Endothelial cell of umbilical vein (primary cell): ENCODE results near the gene GNAQ. TPM values are rescaled to one million over a fixed set of nuclear protein-coding genes. Genes with fewer than 3 reads are reported as not detected.

Experiments
- BruUV-seq: library from RNA; stranded (reverse); fragments of 400-500 nt; replicated peaks from 2 replicates; lab custom pipeline; 2021; lab: Mats Ljungman, UMichigan
- CTCF ChIA-PET: fragments of 300-600, 350-600 bp; sonication (Branson Sonifier 250); formaldehyde crosslinking; loops from one replicate; lab custom pipeline; 2021; ENCODE audit warnings: antibody characterized with exemption, inconsistent platforms; lab: Charles Lee
- POLR2A ChIA-PET: fragments of 300-600, 350-600 bp; sonication (Branson Sonifier 250); formaldehyde crosslinking; loops from one replicate; lab custom pipeline; 2021; ENCODE audit warnings: antibody characterized with exemption, inconsistent platforms; lab: Charles Lee
- DNase-seq: peaks from one replicate; pipeline ENCODE4 v3.0.0-alpha.2; 2011; ENCODE audit warnings: low read depth, low spot score
- FAIRE-seq: peaks from 2 replicates; lab custom pipeline; 2011; peaks lifted over from hg19 to GRCh38; lab: Jason Lieb, UNC
- H2AFZ ChIP-seq: 2 replicates; pipeline ENCODE4 v1.6.0; 2012; ENCODE audit warnings: low read depth, low read length, control low read depth, inconsistent platforms
- H3K27ac ChIP-seq: 2 replicates; pipeline ENCODE4 v1.5.1; 2011; ENCODE audit warnings: low read depth, mild to moderate bottlenecking, control low read depth, low read length, moderate library complexity; ENCODE audit not compliant: insufficient read depth
- H3K27me3 ChIP-seq, 2 experiments: 2 replicates each; pipeline versions ENCODE4 v1.6.0 to v1.6.1; 2011; ENCODE audit warnings: low read length in 2 of 2, mixed read lengths in 1 of 2; ENCODE audit not compliant: control insufficient read depth in 2 of 2, insufficient read depth in 2 of 2
- H3K36me3 ChIP-seq, 2 experiments: 2 replicates in 1 of 2; 3 replicates in 1 of 2; pipeline ENCODE4 v1.5.1; 2011; ENCODE audit warnings: low read length in 2 of 2, mild to moderate bottlenecking in 1 of 2, moderate library complexity in 1 of 2; ENCODE audit not compliant: control insufficient read depth in 2 of 2, insufficient read depth in 2 of 2; ENCODE audit errors: extremely low read depth in 1 of 2
- H3K4me1 ChIP-seq: 3 replicates; pipeline ENCODE4 v1.5.1; 2011; ENCODE audit warnings: mild to moderate bottlenecking, low read length; ENCODE audit not compliant: control insufficient read depth, insufficient read depth; ENCODE audit errors: extremely low read depth
- H3K4me2 ChIP-seq: 2 replicates; pipeline ENCODE4 v1.6.1; 2011; ENCODE audit warnings: low read length, control low read depth, mixed read lengths; ENCODE audit not compliant: insufficient read depth
- H3K4me3 ChIP-seq, 3 experiments: fragments of 200-600 bp in 1 of 3; sonication (generic), shearing (Covaris generic) in 1 of 3; replicated peaks in 1 of 3; 2 replicates each; pipeline ENCODE4 v1.5.1; 2011 to 2016; ENCODE audit warnings: control low read depth in 3 of 3, low read length in 3 of 3, mild to moderate bottlenecking in 2 of 3, inconsistent platforms in 1 of 3, low read depth in 1 of 3, moderate library complexity in 1 of 3; ENCODE audit not compliant: insufficient read depth in 1 of 3
- H3K79me2 ChIP-seq: 2 replicates; pipeline ENCODE4 v1.6.0; 2012; ENCODE audit warnings: low read length, inconsistent platforms; ENCODE audit not compliant: control insufficient read depth, insufficient read depth
- H3K9ac ChIP-seq: replicated peaks from 2 replicates; pipeline ENCODE3; 2011; ENCODE audit warnings: low read length, control low read depth; ENCODE audit not compliant: insufficient read depth; ENCODE audit errors: extremely low read depth
- H3K9me1 ChIP-seq: replicated peaks from 3 replicates; pipeline ENCODE4 v1.6.0; 2011; ENCODE audit warnings: mild to moderate bottlenecking, low read length; ENCODE audit not compliant: control insufficient read depth, insufficient read depth; ENCODE audit errors: extremely low read depth
- H3K9me3 ChIP-seq: replicated peaks from 2 replicates; pipeline ENCODE4 v1.5.1; 2012; ENCODE audit warnings: low read length, inconsistent platforms; ENCODE audit not compliant: control insufficient read depth, insufficient read depth
- H4K20me1 ChIP-seq: replicated peaks from 2 replicates; pipeline ENCODE3; 2011; ENCODE audit warnings: mild to moderate bottlenecking, low read length; ENCODE audit not compliant: control insufficient read depth, insufficient read depth; ENCODE audit errors: extremely low read depth
- EZH2 ChIP-seq: IDR thresholded peaks from 2 replicates; pipeline ENCODE4 v1.6.1; 2012; ENCODE audit warnings: borderline replicate concordance, low read depth, mild to moderate bottlenecking, moderate library complexity, low read length, inconsistent platforms; ENCODE audit not compliant: severe bottlenecking
- FOS ChIP-seq: IDR thresholded peaks from 2 replicates; pipeline ENCODE4 v1.6.1; 2011; ENCODE audit warnings: mild to moderate bottlenecking, low read length, moderate library complexity, borderline replicate concordance; ENCODE audit not compliant: insufficient read depth
- JUN ChIP-seq: IDR thresholded peaks from 2 replicates; pipeline ENCODE4 v1.6.1; 2011; ENCODE audit warnings: borderline replicate concordance, low read depth; ENCODE audit not compliant: insufficient read length, insufficient read depth
- POLR2A ChIP-seq: IDR thresholded peaks from 2 replicates; pipeline ENCODE4 v1.6.1; 2012; ENCODE audit warnings: low read depth, mild to moderate bottlenecking, control low read depth, low read length
- POLR2AphosphoS5 ChIP-seq: IDR thresholded peaks from 2 replicates; pipeline ENCODE4 v1.6.1; 2012; ENCODE audit warnings: low read depth, mild to moderate bottlenecking, control low read depth, low read length, moderate library complexity; ENCODE audit not compliant: insufficient read depth
- dilution Hi-C: fragments of 300-500 bp; cut with MboI; formaldehyde crosslinking; loops from one replicate; pipeline ENCODE4 v1.15.0; 2019; ENCODE audit warnings: low sequenced_read_pairs; ENCODE audit not compliant: extremely low pct_ligation_motif_present
- intact Hi-C: fragments of 100-400 bp; cut with micrococcal nuclease; formaldehyde crosslinking; loops from one replicate; pipeline ENCODE4 v1.10.0; 2022
- polyA plus RNA-seq, 4 experiments: library from polyadenylated mRNA; depleted of rRNA in 3 of 4; stranded (reverse) in 3 of 4; unstranded in 1 of 4; fragments of >200 nt; gene quantifications; 2 replicates each; pipeline versions ENCODE4 v1.2.1 to v1.2.3, GENCODE V29; 2011 to 2012; ENCODE audit warnings: missing spikeins in 1 of 4
- total RNA-seq: library from RNA; stranded (reverse); gene quantifications from 2 replicates; pipeline ENCODE4 v1.2.3, GENCODE V29; 2021
- TF ChIP-seq, protein P1 (sequence below), 2 donors: IDR thresholded peaks; 1 replicate in 1 of 2; 2 replicates in 1 of 2; pipeline ENCODE4 v1.5.1; 2011; ENCODE audit warnings: low read length in 2 of 2, mild to moderate bottlenecking in 2 of 2, moderate library complexity in 2 of 2, control low read depth in 1 of 2, inconsistent platforms in 1 of 2, low read depth in 1 of 2; ENCODE audit not compliant: insufficient read depth in 1 of 2; ENCODE audit errors: extremely low read depth in 1 of 2

GNAQ gene
- total and polyA plus RNA-seq, 2 donors (not counting 3 experiments of a cell fraction or from before 2014, with no cell fraction given): 26.1 to 67.3 TPM

DNA sequence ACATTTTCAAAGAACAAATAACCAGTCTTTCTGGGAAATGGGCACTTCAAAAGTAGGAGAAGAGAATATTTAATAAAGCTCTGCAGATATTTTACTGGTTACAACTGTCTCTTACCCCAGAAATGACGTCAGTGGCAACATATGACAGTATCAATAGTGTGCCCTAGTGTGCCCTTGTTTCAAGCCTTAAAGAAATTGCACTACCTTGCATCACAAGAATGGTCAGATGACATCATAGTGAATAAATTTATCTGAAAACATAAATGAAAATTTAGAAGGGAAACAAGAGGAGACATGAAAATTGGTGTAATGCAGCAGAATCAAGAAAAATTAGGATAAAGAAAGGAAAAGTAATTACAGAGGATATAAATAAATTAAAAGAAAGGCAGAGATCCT lies 176.7 kb downstream of the GNAQ start:
- Histone ChIP-seq H3K9me1 (no peaks in the 10 kb centered on the region), H3K4me2 (no peak overlapping the region), H3K79me2 (peaks cover 25% of the 10 kb centered on the region), H3K36me3 (no peaks in the 10 kb centered on the region), H3K9ac (no peak overlapping the region), H2AFZ (no peak overlapping the region), H4K20me1 (no peaks in the 10 kb centered on the region), H3K4me1 (peaks cover 71% of the 10 kb centered on the region), H3K27ac (no peak overlapping the region), H3K4me3 (no peak overlapping the region), H3K27me3 (no peaks in the 10 kb centered on the region), H3K9me3 (no peaks in the 10 kb centered on the region)
- dilution Hi-C loops: no loop called here
- TF ChIP-seq EZH2: no peak
- no peak for TF ChIP-seq POLR2A
- intact Hi-C loops: no loop called here
- BruUV-seq: no TSS peak
- ChIA-PET POLR2A (no interaction called here), CTCF (interaction anchor here (1.0 to 1.8 kb wide), 7 partner anchors 12 to 181 kb away, joined by 3 to 7 read pairs (median 4); no protein-coding TSS in a partner anchor)
- DNase-seq (no peak), FAIRE-seq (no peak)

DNA sequence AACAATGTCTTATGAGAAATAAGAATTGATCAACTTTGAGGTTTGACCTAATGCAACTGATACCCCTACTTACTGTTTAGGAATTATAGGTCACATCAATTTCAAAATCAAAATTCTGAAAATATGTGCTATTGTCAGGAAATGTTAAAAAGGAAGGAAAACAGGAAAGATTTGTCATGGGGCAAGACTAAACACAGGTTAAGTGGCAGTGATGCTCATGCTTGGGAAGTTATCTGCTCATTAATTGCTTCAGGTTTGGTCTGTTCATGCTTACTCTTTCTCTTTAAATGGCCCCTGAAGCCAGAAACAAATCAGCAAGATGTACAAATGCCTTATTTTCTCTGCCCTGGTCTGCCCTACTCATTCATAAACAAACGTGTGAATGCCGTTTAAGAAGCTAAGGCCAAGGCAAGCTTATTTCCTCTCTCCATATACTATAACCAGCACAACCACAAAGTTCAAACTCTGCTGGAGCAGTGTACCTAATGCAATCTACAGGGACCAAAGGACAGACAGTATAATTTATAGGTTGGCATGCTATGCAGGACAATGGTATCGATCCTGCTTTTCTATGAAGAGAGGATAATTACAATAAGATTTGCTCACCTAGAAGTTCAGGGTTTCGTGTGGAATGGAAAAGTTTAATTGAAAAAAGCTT lies 177.2 kb downstream of the GNAQ start:
- TF ChIP-seq JUN (peak; percentile 18), FOS (peak; percentile 50), POLR2AphosphoS5 (peak; percentile 52)
- TF ChIP-seq, protein P1, sequence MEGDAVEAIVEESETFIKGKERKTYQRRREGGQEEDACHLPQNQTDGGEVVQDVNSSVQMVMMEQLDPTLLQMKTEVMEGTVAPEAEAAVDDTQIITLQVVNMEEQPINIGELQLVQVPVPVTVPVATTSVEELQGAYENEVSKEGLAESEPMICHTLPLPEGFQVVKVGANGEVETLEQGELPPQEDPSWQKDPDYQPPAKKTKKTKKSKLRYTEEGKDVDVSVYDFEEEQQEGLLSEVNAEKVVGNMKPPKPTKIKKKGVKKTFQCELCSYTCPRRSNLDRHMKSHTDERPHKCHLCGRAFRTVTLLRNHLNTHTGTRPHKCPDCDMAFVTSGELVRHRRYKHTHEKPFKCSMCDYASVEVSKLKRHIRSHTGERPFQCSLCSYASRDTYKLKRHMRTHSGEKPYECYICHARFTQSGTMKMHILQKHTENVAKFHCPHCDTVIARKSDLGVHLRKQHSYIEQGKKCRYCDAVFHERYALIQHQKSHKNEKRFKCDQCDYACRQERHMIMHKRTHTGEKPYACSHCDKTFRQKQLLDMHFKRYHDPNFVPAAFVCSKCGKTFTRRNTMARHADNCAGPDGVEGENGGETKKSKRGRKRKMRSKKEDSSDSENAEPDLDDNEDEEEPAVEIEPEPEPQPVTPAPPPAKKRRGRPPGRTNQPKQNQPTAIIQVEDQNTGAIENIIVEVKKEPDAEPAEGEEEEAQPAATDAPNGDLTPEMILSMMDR (IDR thresholded peaks at IDR 0.05; ENCODE audit: extremely low read depth in 1 of 2, insufficient read depth in 1 of 2, low read depth in 1 of 2, low read length in 2 of 2): no peak
- DNase-seq (peak; percentile 43), FAIRE-seq (peak; percentile 66)
- dilution Hi-C loops (no loop called here), intact Hi-C loops (no loop called here)
- no peaks in the 10 kb centered on the region for H3K9me3 ChIP-seq
- H3K9ac ChIP-seq: no peak overlapping the region
- H2AFZ ChIP-seq: no peak overlapping the region
- no peaks in the 10 kb centered on the region for H4K20me1 ChIP-seq
- ChIA-PET CTCF (interaction anchor here (1.0 to 1.8 kb wide), 5 partner anchors 13 to 181 kb away, joined by 3 to 7 read pairs (median 4); no protein-coding TSS in a partner anchor), POLR2A (no interaction called here)
- H3K36me3 ChIP-seq: no peaks in the 10 kb centered on the region
- no peak overlapping the region for H3K4me3 ChIP-seq
- H3K27ac ChIP-seq: peak overlapping the region; percentile 18
- no TSS peak for BruUV-seq
- peaks cover 25% of the 10 kb centered on the region for H3K79me2 ChIP-seq
- peak overlapping the region; percentile 61 for H3K4me2 ChIP-seq
- no peaks in the 10 kb centered on the region for H3K9me1 ChIP-seq
- H3K27me3 ChIP-seq: no peaks in the 10 kb centered on the region
- peaks cover 73% of the 10 kb centered on the region for H3K4me1 ChIP-seq
